HG03439 (cell line): ENCODE data around the gene ACP7.
"Not testable (repeated sequence)": the region's sequence is repeated elsewhere in the genome, so short reads cannot be mapped to it uniquely, and the experiment has no call there.

Experiments used
- ATAC-seq: cut with Tn5 transposase; IDR thresholded peaks from one replicate; pipeline ENCODE4 v1.9.1; 2021; ENCODE audit warnings: mild to moderate bottlenecking, moderate library complexity; ENCODE audit not compliant: unreplicated experiment

ACP7 gene

GRCh38 chr19:39074942-39075341 lies 9.2 kb upstream of the ACP7 start:
- no peak for ATAC-seq

GRCh38 chr19:39077323-39077722 lies 6.8 kb upstream of the ACP7 start:
- ATAC-seq: no peak

DNA sequence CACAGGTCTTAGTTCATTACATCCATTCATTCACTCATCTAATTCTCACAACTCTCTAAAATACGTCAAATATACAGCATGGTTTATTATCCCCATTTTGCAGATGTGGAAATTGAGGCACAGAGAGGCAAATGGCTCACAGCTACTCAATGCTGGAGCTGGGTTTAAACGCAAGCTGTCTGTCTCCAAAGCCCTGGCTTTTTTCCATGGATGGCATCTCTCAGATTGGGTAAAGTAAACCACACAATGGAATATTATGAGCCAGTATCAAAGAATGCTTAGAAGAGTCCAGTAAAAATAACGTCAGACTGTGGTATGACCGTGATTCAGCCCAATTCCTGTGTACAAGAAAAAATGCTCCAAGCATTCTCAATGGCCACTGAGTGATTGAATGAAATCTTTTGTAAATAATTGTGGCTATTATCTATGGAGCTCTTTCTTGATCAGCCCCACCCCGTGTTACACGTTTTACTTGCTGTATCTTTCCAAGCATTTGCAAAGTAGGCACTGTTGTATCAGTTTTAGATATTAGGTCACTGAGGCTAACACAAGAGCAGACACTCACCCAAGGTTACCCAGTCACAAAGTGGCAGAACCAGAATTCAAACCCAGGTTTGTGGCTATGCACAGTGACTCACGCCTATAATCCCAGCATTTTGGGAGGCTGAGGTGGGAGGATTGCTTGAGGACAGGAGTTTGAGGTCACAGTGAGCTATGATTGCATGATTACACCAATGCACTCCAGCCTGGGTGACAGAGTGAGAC lies 5.5 kb upstream of the ACP7 start:
- no peak for ATAC-seq

- no peak for ATAC-seq
Measured at GRCh38 chr19:39080431-39080830, 3.7 kb upstream of the ACP7 start.

- ATAC-seq: no peak
Measured at GRCh38 chr19:39082167-39082566, 2.0 kb upstream of the ACP7 start.

GRCh38 chr19:39082745-39083598 lies 1.2 kb upstream of the ACP7 start:
- no peak for ATAC-seq

GRCh38 chr19:39083599-39083982 lies 577 bp upstream of the ACP7 start:
- ATAC-seq: no peak

DNA sequence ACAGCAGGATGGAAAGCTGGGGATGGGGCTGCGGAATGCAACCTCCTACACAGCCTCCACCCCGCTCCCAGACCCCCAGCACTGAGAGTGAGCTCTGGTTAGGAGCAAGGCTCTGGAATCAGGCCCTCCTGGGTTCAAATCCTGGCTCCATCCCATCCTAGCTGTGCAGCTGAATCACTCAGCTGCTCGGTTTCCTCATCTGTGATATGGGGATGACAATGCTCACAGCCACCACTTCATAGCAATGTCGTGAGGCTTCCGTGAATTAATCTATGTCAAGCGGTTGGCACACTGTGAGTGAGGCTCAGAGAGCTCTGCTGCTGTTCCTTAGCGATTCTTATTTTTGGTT lies 538 bp downstream of the ACP7 start:
- ATAC-seq: no peak

GRCh38 chr19:39085392-39085791 lies 1.2 kb downstream of the ACP7 start:
- no peak for ATAC-seq

- no peak for ATAC-seq
Measured at GRCh38 chr19:39086386-39086785, 2.2 kb downstream of the ACP7 start.

DNA sequence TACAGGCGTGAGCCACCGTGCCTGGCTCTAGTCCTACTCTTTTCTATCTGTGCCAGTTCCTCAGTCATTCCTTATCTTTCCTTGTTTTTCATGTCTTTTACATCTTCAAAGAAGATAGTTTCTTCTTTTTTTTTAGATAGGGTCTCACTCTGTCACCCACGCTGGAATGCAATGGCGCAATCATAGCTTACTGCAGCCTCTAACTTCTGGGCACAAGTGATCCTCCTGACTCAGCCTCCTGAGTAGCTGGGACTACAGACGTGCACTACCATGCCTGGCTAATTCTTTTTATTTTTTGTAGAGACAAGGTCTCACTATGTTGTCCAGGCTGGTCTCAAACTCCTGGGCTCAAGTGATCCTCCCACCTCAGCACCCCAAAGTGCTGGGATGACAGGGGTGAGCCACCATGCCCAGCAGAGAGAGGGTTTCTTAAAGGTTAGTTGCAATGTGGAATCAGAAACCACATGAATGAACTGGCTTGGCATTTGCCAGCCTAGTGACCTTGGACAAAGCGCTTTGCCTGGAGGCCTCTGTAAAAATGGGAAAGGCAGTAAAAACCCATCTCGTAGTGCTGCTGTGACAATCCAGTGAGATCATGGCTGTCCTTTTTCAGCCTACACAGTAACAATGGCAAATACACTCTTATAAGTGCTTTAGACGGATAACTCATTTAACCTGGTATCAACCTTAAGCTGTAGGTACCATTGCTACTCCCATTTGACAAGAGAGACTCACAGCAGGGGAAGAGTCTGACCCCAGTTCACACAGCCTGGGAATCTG lies 3.9 kb downstream of the ACP7 start:
- ATAC-seq: no peak

GRCh38 chr19:39090016-39090415 lies 5.8 kb downstream of the ACP7 start:
- not testable (repeated sequence) for ATAC-seq

DNA sequence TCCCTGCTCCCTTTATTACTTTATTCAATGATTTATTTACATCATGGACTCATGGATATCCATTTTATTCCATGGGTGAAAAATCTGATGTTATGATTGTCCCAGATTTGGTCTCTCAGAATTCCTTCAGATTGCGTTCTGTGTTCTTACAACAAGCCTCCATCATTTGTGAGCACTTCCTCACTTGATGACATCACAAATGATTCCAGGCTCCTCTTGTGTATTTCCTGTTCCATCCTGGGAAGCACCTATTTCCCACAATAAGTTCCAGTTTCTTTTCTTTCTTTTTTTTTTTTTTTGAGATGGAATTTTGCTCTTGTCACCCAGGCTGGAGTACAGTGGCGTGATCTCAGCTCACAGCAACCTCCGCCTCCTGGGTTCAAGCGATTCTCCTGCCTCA lies 6.7 kb downstream of the ACP7 start:
- ATAC-seq: no peak

DNA sequence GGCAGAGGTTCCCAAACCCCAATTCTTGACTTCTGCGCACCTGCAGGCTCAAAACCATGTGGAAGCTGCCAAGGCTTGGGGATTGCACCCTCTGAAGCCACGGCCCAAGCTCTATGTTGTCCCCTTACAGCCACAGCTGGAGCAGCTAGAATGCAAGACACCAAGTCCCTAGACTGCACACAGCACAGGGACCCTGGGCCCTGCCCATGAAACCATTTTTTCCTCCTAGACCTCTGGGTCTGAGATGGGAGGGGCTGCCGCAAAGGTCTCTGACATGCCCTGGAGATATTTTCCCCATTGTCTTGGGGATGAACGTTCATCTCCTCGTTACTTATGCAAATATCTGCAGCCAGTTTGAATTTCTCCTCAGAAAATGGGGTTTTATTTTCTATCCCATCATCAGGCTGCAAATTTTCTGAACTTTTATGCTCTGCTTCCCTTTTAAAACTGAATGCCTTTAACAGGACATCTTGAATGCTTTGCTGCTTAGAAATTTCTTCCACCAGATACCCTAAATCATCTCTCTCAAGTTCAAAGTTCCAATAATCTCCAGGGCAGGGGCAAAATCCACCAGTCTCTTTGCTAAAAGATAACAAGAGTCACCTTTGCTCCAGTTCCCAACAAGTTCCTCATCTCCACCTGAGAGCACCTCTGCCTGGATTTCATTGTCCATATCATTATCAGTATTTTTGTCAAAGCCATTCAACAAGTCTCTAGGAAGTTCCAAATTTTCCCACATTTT lies 11.8 kb downstream of the ACP7 start:
- not testable (repeated sequence) for ATAC-seq

DNA sequence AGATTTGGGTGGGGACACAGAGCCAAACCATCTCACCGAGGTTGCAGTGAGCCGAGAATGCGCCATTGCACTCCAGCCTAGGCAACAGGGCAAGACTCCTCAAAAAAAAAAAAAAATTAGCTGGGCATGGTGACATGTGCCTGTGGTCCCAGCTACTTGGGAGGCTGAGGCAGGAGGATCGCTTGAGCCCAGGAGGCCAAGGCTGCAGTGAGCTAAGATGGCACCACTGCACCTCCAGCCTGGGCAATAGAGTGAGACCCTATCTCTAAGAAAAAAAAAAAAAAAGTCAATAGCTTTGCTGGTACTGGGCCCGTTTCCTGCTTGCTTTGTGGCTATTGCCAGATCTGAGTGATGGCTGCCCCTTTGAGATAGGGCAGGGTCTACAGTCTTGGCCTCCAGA lies 13.1 kb downstream of the ACP7 start:
- ATAC-seq: no peak

GRCh38 chr19:39097721-39098120 lies 13.6 kb downstream of the ACP7 start:
- no peak for ATAC-seq

DNA sequence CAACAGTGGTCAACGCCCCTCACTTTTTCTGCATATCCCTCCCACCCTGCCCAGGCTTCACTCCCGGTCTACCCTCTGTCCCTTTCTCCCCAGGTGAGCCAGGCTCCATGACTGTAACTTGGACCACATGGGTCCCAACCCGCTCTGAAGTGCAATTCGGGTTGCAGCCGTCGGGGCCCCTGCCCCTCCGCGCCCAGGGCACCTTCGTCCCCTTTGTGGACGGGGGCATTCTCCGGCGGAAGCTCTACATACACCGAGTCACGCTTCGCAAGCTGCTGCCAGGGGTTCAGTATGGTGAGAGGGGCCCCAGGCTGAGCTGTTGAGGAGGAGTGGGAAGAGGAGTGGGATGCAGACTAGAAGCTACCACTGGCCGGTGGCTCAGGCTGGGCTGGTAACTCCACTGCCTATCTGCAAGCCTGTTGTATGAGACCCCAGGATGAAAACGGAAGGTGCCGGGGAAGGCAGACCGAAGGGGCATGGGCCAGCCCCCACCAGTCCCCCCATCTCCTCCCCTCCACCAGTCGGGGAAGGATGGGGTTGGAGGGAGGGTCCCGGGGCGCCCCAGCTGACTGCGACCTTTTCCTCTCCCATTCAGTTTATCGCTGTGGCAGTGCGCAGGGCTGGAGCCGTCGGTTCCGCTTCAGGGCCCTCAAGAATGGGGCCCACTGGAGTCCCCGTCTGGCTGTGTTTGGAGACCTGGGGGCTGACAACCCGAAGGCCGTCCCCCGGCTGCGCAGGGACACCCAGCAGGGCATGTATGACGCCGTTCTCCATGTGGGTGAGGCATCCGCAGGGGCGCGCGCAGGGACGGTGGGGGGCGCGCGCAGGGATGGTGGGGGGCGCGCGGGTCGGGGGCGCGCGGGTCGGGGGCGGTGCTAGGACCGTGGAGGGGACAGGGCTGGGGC lies 14.4 kb downstream of the ACP7 start:
- ATAC-seq: no peak

DNA sequence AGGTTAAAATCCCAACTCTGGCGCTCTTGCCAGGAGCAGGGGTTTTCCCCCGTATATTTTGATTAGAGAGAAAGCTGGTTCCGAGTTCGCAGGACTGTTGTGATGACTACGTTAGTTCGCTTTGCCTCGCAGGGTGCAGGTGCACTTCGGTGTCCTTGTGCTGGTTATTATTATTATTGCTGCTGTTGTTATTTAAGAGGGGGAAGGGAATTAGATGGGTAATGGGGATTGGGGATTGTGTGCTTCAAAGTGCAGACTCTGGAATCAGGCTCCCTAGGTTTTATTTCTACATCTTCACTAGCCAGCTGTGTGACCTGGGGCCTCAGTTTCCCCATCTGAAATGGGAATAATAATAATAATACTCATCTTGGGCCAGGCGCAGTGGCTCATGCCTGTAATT lies 15.2 kb downstream of the ACP7 start:
- ATAC-seq: no peak

DNA sequence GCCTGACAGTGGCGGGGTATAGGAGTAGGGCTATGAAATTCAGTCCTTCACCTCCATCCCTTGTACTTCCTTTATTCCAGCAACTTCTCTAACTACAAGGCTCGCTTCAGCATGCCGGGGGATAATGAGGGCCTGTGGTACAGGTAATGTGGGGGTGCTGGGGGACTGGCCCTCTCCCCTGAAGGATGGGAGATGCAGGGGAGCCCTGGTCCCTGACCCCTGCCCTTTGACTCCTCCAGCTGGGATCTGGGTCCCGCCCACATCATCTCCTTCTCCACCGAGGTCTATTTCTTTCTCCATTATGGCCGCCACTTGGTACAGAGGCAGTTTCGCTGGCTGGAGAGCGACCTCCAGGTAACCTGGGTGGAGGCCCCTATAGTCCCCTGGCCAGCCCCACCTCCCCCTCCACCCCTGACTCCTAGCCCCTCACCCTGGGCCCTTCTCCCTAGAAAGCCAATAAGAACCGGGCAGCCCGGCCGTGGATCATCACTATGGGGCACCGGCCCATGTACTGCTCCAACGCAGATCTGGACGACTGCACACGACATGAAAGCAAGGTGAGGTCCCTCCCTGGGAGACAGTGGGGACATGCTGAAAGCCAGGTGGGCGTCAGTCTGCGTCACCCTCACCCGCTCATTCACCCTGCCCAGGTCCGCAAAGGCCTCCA lies 16.5 kb downstream of the ACP7 start:
- no peak for ATAC-seq
